Measurements from ENCODE around the gene LRTM1. TPM values are rescaled to one million over a fixed set of nuclear protein-coding genes. Genes with fewer than 3 reads are reported as not detected.

Gene LRTM1
- total RNA-seq, 2 experiments from 2014 or later: not detected

GRCh38 chr3:54873059-54874010 lies 54.5 kb downstream of the LRTM1 start:
- CTCF ChIA-PET: no interaction called here
- intact Hi-C loops (cut with micrococcal nuclease): no loop called here
- Mint-ChIP-seq H3K4me1 (ENCODE audit: low read depth) (no peaks in the 10 kb centered on the region), H3K9me3 (peaks cover 1% of the 10 kb centered on the region), H3K36me3 (ENCODE audit: low read depth) (no peaks in the 10 kb centered on the region), H3K4me3 (no peak overlapping the region), H3K27ac (no peak overlapping the region), H3K27me3 (no peaks in the 10 kb centered on the region)
- DNase-seq (no peak), ATAC-seq (no peak)
- no peak for TF ChIP-seq CTCF (IDR thresholded peaks at IDR 0.05)
- POLR2A ChIA-PET: no interaction called here

- no peaks in the 10 kb centered on the region for H3K27me3 Mint-ChIP-seq
- no peaks in the 10 kb centered on the region for H3K4me1 Mint-ChIP-seq (ENCODE audit: low read depth)
- ChIA-PET POLR2A (no interaction called here), CTCF (no interaction called here)
- no peak overlapping the region for H3K4me3 Mint-ChIP-seq
- no peak for ATAC-seq
- no peak overlapping the region for H3K27ac Mint-ChIP-seq
- DNase-seq: no peak
- intact Hi-C loops (cut with micrococcal nuclease): no loop called here
- no peaks in the 10 kb centered on the region for H3K36me3 Mint-ChIP-seq (ENCODE audit: low read depth)
- no peak for TF ChIP-seq CTCF (IDR thresholded peaks at IDR 0.05)
- H3K9me3 Mint-ChIP-seq: no peaks in the 10 kb centered on the region
Measured at GRCh38 chr3:54871867-54872266, 56.0 kb downstream of the LRTM1 start.

- Mint-ChIP-seq H3K27ac (no peak overlapping the region), H3K4me1 (ENCODE audit: low read depth) (no peaks in the 10 kb centered on the region), H3K27me3 (no peaks in the 10 kb centered on the region), H3K4me3 (no peak overlapping the region), H3K36me3 (ENCODE audit: low read depth) (no peaks in the 10 kb centered on the region), H3K9me3 (no peaks in the 10 kb centered on the region)
- ChIA-PET POLR2A (no interaction called here), CTCF (no interaction called here)
- no peak for ATAC-seq
- no peak for TF ChIP-seq CTCF (IDR thresholded peaks at IDR 0.05)
- intact Hi-C loops (cut with micrococcal nuclease): no loop called here
- DNase-seq: no peak
Measured at GRCh38 chr3:54870423-54870822, 57.4 kb downstream of the LRTM1 start.
